ENCODE data around the gene DIRAS1.

The DIRAS1 gene

DNA sequence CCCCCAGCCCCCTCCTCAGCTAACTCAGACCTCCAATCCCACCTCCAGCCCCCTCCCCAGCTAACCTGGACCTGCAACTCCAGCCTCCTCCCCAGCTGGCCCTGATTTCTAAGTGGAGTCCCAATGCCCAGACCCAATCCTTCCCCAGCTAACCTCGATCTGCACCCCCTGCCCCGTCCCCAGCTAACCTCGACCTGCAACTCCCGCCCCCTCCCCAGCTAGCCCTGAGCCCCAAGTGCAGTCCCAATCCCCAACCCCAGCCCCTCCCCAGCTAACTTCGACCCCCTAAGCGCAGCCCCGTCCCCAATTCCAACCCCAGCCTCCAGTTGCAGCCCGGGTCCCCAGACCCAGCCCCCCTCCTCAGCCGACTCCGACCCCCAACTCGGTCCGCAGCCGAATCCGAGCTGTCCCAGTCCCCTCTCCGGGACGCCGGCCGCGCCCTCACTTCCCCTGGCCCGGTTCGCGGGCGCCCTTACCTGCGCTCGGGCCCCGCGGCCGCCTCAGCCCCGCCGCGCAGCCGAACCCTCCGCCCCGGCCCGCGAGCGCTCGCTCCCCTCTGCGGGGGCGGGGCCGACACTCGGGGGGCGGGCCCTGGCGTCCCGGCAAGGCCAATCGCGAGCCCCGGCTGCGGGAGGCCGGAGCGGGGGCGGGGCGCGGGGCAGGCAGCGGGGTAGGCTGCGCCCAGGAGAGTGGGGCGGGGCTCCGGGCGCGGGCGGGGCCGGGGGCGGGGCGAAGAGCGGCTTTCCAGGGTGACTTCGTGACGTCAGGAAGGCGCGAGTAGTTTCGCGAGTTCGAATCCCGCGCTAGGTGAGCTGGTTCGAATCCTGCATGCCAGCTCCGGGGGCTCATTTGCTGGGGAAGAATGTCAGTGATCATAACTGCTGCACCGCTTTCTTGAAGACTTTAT, 18.7 kb downstream of the DIRAS1 start, which contains the start of gene GNG7:
Gene GNG7 (minus strand): TSS at position 525 of the 907 bp plus-strand sequence. CDS start 182,006 bp downstream, outside the sequence.
- Mint-ChIP-seq H3K27me3 (no peaks in the 10 kb centered on the region), H3K36me3 (ENCODE audit: insufficient read depth) (peaks cover 3% of the 10 kb centered on the region), H3K4me1 (ENCODE audit: low read depth in 2 of 2) (peaks cover 10 to 12% of the 10 kb centered on the region in 2 donors), H3K27ac (peak within 1 kb of the TSS; percentile 10 to 68), H3K9me3 (no peaks in the 10 kb centered on the region), H3K4me3 (peak within 1 kb of the TSS; percentile 56 to 73)
- DNase-seq (peak; percentile 85 to 94 (median 89)), ATAC-seq (replicated peaks) (peak; percentile 99)

DNA sequence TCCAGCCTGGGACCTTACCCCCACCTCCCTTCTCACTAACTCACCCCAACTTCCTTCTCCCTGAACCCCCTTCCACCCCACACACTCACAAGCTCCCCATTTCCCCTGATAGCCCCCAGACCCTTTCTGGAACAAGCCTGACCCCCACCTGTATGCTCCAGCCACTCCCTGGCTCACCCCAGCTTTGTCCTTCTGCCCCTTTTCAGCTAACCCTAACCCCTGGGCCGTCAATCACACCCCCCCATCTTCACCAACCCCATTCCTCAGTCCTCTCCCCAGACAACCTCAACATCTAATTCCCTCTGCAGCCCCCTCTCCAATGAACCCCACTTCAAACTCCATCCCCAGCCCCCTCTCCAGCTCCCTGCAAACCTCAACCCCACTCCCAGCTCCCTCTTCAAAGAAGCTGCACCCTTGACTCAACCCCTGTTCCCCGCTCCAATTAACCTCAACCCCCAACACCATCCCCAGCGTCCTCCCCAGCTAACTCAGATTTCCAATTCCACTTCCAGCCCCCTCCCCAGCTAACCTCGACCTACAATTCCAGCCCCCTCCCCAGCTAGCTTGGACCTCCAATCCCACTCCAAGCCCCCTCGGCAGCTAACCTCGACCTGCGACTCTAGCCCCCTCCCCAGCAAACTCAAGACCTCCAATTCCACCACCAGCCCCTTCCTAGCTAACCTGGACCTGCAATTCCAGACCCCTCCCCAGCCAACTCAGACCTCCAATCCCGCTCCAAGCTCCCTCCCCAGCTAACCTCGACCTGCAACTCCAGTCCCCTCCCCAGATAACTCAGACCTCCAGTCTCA, 19.6 kb downstream of the DIRAS1 start:
- Mint-ChIP-seq H3K4me1 (ENCODE audit: low read depth in 2 of 2) (peaks cover 12% of the 10 kb centered on the region in 2 donors), H3K27ac (no peak overlapping the region), H3K36me3 (ENCODE audit: insufficient read depth) (peaks cover 3% of the 10 kb centered on the region), H3K9me3 (no peaks in the 10 kb centered on the region), H3K27me3 (no peaks in the 10 kb centered on the region), H3K4me3 (peak overlapping the region; percentile 56 to 73)
- DNase-seq (no peak), ATAC-seq (replicated peaks) (no peak)

DNA sequence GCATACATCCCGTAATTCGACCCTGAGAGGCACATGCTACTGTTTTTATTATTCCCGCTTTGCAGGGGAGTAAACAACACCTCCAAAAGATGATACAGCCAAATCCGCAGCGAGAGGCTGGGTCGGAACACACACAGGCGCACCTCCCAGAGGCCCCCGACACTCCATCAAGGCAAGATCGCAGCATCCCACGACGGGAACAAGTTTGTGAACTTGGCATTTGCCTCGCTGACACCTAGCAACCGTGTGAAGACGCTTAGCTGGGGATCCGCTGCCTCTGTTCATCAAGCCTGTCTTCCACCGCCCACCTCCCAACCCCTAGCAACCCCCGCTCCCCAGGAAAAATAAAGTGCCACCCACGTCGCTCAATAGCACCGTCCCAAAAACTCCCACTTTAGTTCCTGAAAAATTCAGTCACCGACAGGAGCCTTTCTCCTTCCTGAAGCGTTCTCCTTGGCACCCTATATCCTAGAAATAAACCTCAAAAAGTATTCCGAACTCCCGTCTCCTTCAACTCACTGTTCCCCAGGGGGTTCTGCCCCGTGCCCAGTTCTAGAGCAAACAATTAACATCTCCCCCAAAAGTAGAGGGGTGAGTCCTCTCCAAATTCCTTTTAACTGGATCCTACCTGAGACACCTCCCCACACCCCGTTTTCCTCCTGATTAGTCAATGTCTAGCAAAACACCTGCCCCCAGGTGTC, 20.4 kb downstream of the DIRAS1 start:
- H3K9me3 Mint-ChIP-seq, result no peaks in the 10 kb centered on the region
- peak overlapping the region in 1 of 2 donors; percentile 73 for H3K4me3 Mint-ChIP-seq
- no peak for DNase-seq
- peaks cover 12% of the 10 kb centered on the region in 2 donors for H3K4me1 Mint-ChIP-seq (ENCODE audit: low read depth in 2 of 2)
- no peak overlapping the region for H3K27ac Mint-ChIP-seq
- ATAC-seq (replicated peaks), result no peak
- peaks cover 3% of the 10 kb centered on the region for H3K36me3 Mint-ChIP-seq (ENCODE audit: insufficient read depth)
- no peaks in the 10 kb centered on the region for H3K27me3 Mint-ChIP-seq

DNA sequence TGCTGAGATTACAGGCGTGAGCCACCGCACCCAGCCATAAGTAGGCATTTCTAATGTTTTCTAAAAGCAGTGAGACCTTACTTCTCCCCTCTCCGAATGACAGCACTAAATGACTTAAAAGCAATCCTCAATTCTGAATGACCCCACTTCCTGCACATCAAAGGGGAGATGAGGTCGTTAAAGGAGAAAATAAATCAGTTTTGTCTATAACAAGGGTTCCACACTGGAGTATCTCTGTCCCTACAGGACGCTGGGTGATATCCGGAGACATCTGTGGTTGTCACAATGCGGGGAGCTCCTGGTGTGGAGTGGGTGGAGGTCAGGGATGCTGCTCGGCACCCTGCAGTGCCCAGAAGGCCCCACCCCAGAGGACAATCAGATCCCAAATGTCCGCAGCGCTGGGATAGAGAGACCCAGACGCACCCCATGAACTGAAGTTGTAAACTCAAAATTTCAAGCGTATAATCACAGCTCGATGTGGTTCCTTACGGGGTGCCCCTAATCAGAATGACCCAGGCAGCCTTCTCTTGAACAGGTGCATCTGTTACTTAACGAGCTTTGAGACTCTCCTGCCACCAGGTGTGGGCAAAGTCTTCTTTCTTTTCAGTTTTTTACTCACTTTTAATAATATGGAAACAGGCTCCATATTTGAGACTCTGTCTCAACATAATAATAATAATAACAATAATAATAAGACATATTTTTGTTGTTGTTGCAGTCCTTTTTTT, 21.6 kb downstream of the DIRAS1 start:
- no peak overlapping the region for H3K4me3 Mint-ChIP-seq

DNA sequence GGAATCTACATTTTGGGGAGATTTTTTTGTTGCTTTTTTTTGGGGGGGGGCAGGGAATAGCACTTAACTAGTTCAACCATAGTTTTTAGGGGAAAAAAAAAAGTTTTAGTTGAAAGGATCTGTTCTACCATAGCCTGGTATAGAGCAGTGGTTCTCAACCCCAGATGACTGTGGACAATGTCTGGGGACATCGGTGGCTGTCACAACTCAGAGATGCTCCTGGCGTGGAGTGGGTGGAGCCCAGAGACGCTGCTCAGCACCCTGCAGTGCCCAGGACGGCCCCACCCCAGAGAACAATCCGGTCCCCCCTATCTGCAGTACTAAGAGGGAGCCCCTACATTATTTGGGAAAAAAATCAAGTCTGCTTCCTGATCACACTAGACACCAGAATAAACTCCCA, 27.0 kb downstream of the DIRAS1 start:
- Mint-ChIP-seq H3K4me3 (no peak overlapping the region), H3K4me1 (ENCODE audit: low read depth in 2 of 2) (peaks cover 0 to 10% of the 10 kb centered on the region in 2 donors), H3K9me3 (no peaks in the 10 kb centered on the region), H3K27ac (no peak overlapping the region), H3K36me3 (ENCODE audit: insufficient read depth) (peaks cover 6% of the 10 kb centered on the region), H3K27me3 (peaks cover 0 to 7% of the 10 kb centered on the region in 2 donors)
- DNase-seq (no peak), ATAC-seq (replicated peaks) (no peak)

More for the DNA sequence above, 21.6 kb downstream of the DIRAS1 start:
- Mint-ChIP-seq H3K4me1 (ENCODE audit: low read depth in 2 of 2) (peaks cover 12 to 16% of the 10 kb centered on the region in 2 donors), H3K27ac (no peak overlapping the region), H3K27me3 (peaks cover 0 to 7% of the 10 kb centered on the region in 2 donors), H3K36me3 (ENCODE audit: insufficient read depth) (peaks cover 6% of the 10 kb centered on the region), H3K9me3 (no peaks in the 10 kb centered on the region)
- DNase-seq (no peak), ATAC-seq (replicated peaks) (no peak)

DNA sequence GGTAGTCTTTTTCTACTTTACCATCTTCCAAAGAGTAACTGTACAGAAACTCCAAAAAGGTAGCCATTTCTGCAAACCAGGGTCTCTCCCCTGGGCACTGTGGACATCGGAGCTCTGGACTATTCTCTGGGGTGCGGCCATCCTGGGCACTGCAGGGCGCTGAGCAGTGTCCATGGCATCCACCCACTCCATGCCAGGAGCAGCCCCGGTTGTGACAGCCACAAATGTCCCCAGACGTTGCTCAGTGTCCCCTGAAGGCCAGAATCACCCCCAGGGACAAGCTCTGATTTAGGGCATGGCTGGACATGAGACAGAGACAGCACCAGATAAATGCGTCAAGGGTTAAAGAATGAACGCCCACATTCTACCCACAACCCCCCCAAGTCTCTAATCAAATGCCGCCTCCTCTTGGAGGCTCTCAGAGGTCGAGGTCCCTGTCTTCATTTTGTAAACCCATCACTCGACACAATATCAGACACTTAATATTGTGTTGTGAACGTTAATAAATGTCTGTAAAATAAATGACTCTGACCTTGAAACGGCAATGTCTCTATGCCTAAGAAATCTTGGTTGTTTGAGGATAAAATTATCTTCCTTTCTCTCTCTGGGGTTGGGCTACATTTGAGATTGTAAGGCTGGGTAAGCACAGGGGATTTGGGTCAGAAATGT, 27.5 kb downstream of the DIRAS1 start:
- ATAC-seq (replicated peaks), result no peak
- H3K27me3 Mint-ChIP-seq, result peaks cover 0 to 7% of the 10 kb centered on the region in 2 donors
- H3K27ac Mint-ChIP-seq, result no peak overlapping the region
- H3K36me3 Mint-ChIP-seq (ENCODE audit: insufficient read depth), result peaks cover 6% of the 10 kb centered on the region
- peaks cover 0 to 7% of the 10 kb centered on the region in 2 donors for H3K4me1 Mint-ChIP-seq (ENCODE audit: low read depth in 2 of 2)
- no peak overlapping the region for H3K4me3 Mint-ChIP-seq
- DNase-seq, result no peak
- no peaks in the 10 kb centered on the region for H3K9me3 Mint-ChIP-seq

DNA sequence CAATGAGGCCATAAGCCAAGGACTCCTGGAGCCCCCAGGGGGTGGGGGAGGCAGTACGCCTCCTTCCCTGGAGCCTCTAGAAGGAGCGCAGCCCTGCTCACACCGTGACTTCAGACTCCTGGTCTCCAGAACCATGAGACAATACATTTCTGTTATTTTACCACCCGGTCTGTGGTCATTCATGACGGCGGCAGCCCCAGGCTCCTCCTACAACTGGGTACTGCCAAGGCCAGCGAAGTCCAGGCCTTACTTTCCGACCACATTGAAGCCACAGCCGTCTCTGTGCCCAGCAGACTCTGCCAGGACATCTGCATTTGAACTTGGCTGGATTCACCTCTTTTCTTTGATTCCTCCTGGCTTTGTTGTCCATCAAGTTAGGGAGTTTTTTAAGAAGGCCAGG, 29.2 kb downstream of the DIRAS1 start:
- Mint-ChIP-seq H3K4me3 (no peak overlapping the region), H3K27me3 (peaks cover 0 to 7% of the 10 kb centered on the region in 2 donors), H3K4me1 (ENCODE audit: low read depth in 2 of 2) (peaks cover 0 to 4% of the 10 kb centered on the region in 2 donors), H3K27ac (no peak overlapping the region), H3K36me3 (ENCODE audit: insufficient read depth) (peaks cover 6% of the 10 kb centered on the region), H3K9me3 (no peaks in the 10 kb centered on the region)
- ATAC-seq (replicated peaks) (no peak), DNase-seq (no peak)

DNA sequence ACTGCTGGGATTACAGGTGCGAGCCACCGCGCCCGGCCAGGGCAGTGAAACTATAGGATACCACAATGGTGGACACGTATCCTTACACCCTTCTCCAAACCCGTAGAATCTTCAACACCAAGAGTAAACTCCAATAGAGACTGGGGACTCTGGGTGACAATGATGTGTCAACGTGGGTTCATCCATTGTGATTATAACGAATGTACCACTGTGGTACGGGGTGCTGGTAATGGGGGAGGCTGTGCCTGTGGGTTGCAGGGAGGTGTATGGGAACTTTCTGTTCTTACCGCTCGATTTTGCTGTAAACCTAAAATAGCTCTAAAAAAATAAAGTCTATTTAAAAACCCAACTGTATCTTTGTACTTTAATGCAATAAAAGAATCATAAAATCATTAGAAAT, 30.3 kb downstream of the DIRAS1 start:
- Mint-ChIP-seq H3K27ac (no peak overlapping the region), H3K9me3 (no peaks in the 10 kb centered on the region), H3K4me1 (ENCODE audit: low read depth in 2 of 2) (peaks cover 0 to 4% of the 10 kb centered on the region in 2 donors), H3K36me3 (ENCODE audit: insufficient read depth) (peaks cover 6% of the 10 kb centered on the region), H3K27me3 (peaks cover 0 to 7% of the 10 kb centered on the region in 2 donors), H3K4me3 (no peak overlapping the region)
- ATAC-seq (replicated peaks) (no peak), DNase-seq (no peak)

DNA sequence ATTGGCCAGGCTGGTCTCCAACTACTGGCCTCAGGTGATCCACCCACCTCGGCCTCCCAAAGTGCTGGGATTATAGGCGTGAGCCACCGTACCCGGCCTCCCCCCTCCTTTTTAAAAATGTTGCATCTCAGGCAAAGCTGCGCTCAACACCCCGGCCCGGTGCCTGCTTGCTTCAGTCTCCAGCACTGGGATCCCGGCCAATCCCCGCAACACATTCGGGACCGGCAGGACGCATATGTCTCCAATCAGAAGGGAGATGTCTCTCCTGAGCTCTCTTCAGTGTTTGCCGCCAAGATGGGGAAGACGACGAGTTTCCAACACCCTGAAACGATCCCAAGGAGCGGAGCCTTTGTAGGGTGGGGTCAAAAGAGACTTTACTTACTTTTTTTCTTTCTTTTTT, 34.8 kb downstream of the DIRAS1 start:
- Mint-ChIP-seq H3K36me3 (ENCODE audit: insufficient read depth) (peaks cover 9% of the 10 kb centered on the region), H3K27me3 (no peaks in the 10 kb centered on the region), H3K4me3 (no peak overlapping the region), H3K4me1 (ENCODE audit: low read depth in 2 of 2) (no peaks in the 10 kb centered on the region), H3K27ac (peak overlapping the region in 1 of 2 donors; percentile 31), H3K9me3 (no peaks in the 10 kb centered on the region)
- DNase-seq (no peak), ATAC-seq (replicated peaks) (no peak)

DNA sequence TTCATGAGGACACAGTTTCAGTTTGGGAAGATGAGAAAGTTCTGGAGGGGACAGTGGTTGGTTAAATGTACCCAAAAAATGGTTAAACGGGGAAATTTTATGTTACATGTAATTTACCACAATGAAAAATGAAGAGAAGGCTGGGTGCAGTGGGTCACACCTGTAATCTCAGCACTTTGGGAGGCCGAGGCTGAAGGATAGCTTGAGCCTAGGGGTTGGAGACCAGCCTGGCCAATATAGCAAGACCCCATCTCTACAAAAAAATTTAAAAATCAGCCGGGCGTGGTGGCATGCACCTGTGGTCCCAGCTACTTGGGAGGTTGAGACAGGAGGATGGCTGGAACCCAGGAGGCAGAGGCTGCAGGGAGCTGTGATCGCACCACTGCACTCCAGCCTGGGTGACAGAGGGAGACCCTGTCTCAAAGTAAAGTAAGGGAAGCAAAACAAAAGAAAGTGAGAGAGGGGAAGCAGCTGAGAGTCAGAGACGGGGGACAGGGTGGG, 35.9 kb downstream of the DIRAS1 start:
- H3K4me1 Mint-ChIP-seq (ENCODE audit: low read depth in 2 of 2), result no peaks in the 10 kb centered on the region
- no peak overlapping the region for H3K4me3 Mint-ChIP-seq
- no peaks in the 10 kb centered on the region for H3K27me3 Mint-ChIP-seq
- peaks cover 16% of the 10 kb centered on the region for H3K36me3 Mint-ChIP-seq (ENCODE audit: insufficient read depth)
- H3K9me3 Mint-ChIP-seq, result no peaks in the 10 kb centered on the region
- H3K27ac Mint-ChIP-seq, result no peak overlapping the region
- no peak for ATAC-seq (replicated peaks)
- no peak for DNase-seq

DNA sequence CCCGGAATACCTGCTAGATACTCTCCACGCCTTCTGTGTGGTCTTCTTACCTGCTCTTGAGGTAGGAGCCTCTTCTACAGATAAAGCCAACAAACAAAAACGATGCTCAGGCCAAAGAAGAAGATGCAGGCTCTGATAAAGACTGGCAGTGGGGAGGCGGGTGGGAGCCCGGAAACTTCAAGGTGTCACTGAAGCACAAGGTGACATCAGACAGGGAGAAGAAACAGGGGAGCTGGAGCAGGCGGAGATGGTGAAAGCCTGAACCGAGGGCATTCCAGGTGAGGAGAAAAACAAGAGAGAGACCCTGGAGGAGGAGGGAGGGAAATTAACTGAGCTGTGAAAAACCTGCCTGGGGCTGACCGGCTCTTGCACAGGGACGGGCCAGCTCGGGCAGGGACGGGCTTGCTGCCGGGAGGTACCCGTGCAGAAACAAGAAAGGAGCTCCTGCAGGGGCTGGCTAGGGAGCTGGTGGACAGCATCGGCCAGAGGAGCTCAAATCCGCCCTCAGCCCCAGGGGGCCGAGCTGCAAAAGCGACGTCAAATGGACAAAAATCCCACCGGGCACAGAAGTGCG, 37.7 kb downstream of the DIRAS1 start:
- DNase-seq (no peak), ATAC-seq (replicated peaks) (no peak)
- Mint-ChIP-seq H3K9me3 (no peaks in the 10 kb centered on the region), H3K36me3 (ENCODE audit: insufficient read depth) (peaks cover 16% of the 10 kb centered on the region), H3K4me1 (ENCODE audit: low read depth in 2 of 2) (no peaks in the 10 kb centered on the region), H3K27me3 (peaks cover 11 to 15% of the 10 kb centered on the region in 2 donors), H3K4me3 (no peak overlapping the region), H3K27ac (no peak overlapping the region)

DNA sequence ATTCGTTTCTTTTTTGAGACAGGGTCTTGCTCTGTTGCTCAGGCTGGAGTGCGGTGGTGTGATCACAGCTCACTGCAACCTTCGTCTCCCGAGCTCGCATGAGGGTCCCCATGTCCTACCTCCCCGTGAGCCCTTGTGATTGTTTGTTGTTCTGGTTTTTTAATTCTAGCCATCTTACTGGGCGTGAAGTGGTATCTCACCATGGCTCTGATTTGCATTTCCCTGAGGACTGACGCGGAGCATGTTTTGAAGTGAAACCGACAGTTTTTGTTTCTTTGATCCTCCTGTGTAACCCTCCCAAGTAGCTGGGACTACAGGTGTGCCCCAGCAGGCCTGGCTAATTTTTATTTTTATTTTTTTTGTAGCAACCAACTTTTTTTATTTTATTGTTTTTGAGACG, 40.4 kb downstream of the DIRAS1 start:
- Mint-ChIP-seq H3K4me3 (no peak overlapping the region), H3K27ac (peak overlapping the region in 1 of 2 donors; percentile 84), H3K9me3 (no peaks in the 10 kb centered on the region), H3K27me3 (peaks cover 18 to 24% of the 10 kb centered on the region in 2 donors), H3K36me3 (ENCODE audit: insufficient read depth) (peaks cover 16% of the 10 kb centered on the region), H3K4me1 (ENCODE audit: low read depth in 2 of 2) (peaks cover 0 to 2% of the 10 kb centered on the region in 2 donors)
- DNase-seq (no peak), ATAC-seq (replicated peaks) (peak; percentile 35)

Data from effector memory CD8-positive, alpha-beta T cell (primary cell).